H1 (cell line): ENCODE results near the gene GRP. TPM values are rescaled to one million over a fixed set of nuclear protein-coding genes. Genes with fewer than 3 reads are reported as not detected.

Source experiments
- CTCF ChIA-PET: fragments of 300-600 bp; sonication (Branson Sonifier 250); formaldehyde crosslinking; loops from one replicate; lab custom pipeline; 2021; ENCODE audit not compliant: partially characterized antibody; lab: Charles Lee
- POLR2A ChIA-PET: fragments of 300-600 bp; sonication (Branson Sonifier 250); formaldehyde crosslinking; loops from one replicate; lab custom pipeline; 2021; ENCODE audit warnings: inconsistent platforms; ENCODE audit not compliant: partially characterized antibody; lab: Charles Lee
- DNase-seq, 2 experiments: peaks; one replicate each; pipeline versions ENCODE4 v3.0.0 to v3.0.0-alpha.2; 2010 to 2022; ENCODE audit warnings: low spot score in 2 of 2, low read depth in 1 of 2, mixed read lengths in 1 of 2
- FAIRE-seq: peaks from 2 replicates; lab custom pipeline; 2011; peaks lifted over from hg19 to GRCh38; lab: Jason Lieb, UNC
- H2AFZ ChIP-seq: 2 replicates; pipeline ENCODE4 v1.8.1; 2012; ENCODE audit warnings: low read length, inconsistent platforms
- H2AK5ac ChIP-seq: 2 replicates; pipeline ENCODE4 v1.6.1; 2013; ENCODE audit warnings: low read depth, low read length
- H2BK120ac ChIP-seq: replicated peaks from 2 replicates; pipeline ENCODE3; 2013; ENCODE audit warnings: low read depth, low read length, inconsistent platforms
- H2BK12ac ChIP-seq: 2 replicates; pipeline ENCODE4 v1.6.1; 2013; ENCODE audit warnings: low read depth, low read length
- H2BK15ac ChIP-seq: 2 replicates; pipeline ENCODE4 v1.6.1; 2013; ENCODE audit warnings: low read length
- H2BK20ac ChIP-seq: 2 replicates; pipeline ENCODE4 v1.6.1; 2013; ENCODE audit warnings: low read length
- H2BK5ac ChIP-seq: 2 replicates; pipeline ENCODE4 v1.6.1; 2013; ENCODE audit warnings: low read depth, low read length
- H3K14ac ChIP-seq: 2 replicates; pipeline ENCODE4 v1.6.1; 2013; ENCODE audit warnings: inconsistent platforms; ENCODE audit not compliant: insufficient read length
- H3K18ac ChIP-seq: 2 replicates; pipeline ENCODE4 v1.6.1; 2013; ENCODE audit warnings: low read length; ENCODE audit errors: extremely low read depth
- H3K23ac ChIP-seq: 2 replicates; pipeline ENCODE4 v1.6.1; 2013; ENCODE audit warnings: inconsistent platforms; ENCODE audit not compliant: insufficient read length
- H3K23me2 ChIP-seq: 2 replicates; pipeline ENCODE4 v1.6.1; 2013; ENCODE audit warnings: low read depth, low read length
- H3K27ac ChIP-seq: 2 replicates; pipeline ENCODE4 v1.6.1; 2011; ENCODE audit warnings: low read depth, low read length, inconsistent platforms
- H3K27me3 ChIP-seq, 4 experiments: replicated peaks in 1 of 4; 1 replicate in 1 of 4; 2 replicates in 3 of 4; pipeline versions ENCODE4 v1.6.1 to v1.8.1; 2011 to 2013; ENCODE audit warnings: low read length in 3 of 4, mild to moderate bottlenecking in 3 of 4, inconsistent platforms in 2 of 4, mixed read lengths in 2 of 4, moderate library complexity in 1 of 4; ENCODE audit not compliant: control insufficient read depth in 3 of 4, insufficient read depth in 3 of 4; ENCODE audit errors: extremely low read depth in 1 of 4
- H3K36me3 ChIP-seq, 4 experiments: 2 replicates each; pipeline versions ENCODE4 v1.6.1 to v1.8.1; 2011 to 2013; ENCODE audit warnings: mild to moderate bottlenecking in 4 of 4, low read length in 3 of 4, moderate library complexity in 2 of 4, control low read depth in 1 of 4, inconsistent platforms in 1 of 4; ENCODE audit not compliant: insufficient read depth in 4 of 4, control insufficient read depth in 2 of 4
- H3K4ac ChIP-seq: replicated peaks from 2 replicates; pipeline ENCODE3; 2013; ENCODE audit warnings: low read length, low read depth, mixed read lengths, inconsistent platforms; ENCODE audit not compliant: insufficient read length
- H3K4me1 ChIP-seq, 4 experiments: replicated peaks in 1 of 4; 1 replicate in 1 of 4; 2 replicates in 3 of 4; pipeline versions ENCODE4 v1.6.1 to v1.8.1; 2011 to 2013; ENCODE audit warnings: low read length in 3 of 4, inconsistent platforms in 2 of 4, mixed read lengths in 1 of 4; ENCODE audit not compliant: insufficient read depth in 4 of 4, control insufficient read depth in 3 of 4
- H3K4me2 ChIP-seq, 2 experiments: 2 replicates each; pipeline versions ENCODE4 v1.6.1 to v1.8.1; 2011 to 2013; ENCODE audit warnings: low read depth in 2 of 2, low read length in 2 of 2, control low read depth in 1 of 2, inconsistent platforms in 1 of 2, mild to moderate bottlenecking in 1 of 2; ENCODE audit not compliant: insufficient read depth in 1 of 2
- H3K4me3 ChIP-seq, 4 experiments: fragments of 200-600, 300-600 bp in 1 of 4; sonication (generic), shearing (Covaris generic), sonication (Bioruptor Twin) in 1 of 4; 2 replicates each; pipeline versions ENCODE4 v1.5.1 to v1.8.1; 2011 to 2016; ENCODE audit warnings: low read length in 4 of 4, low read depth in 3 of 4, control low read depth in 2 of 4, inconsistent platforms in 2 of 4, mild to moderate bottlenecking in 2 of 4, mixed read lengths in 1 of 4, moderate library complexity in 1 of 4; ENCODE audit not compliant: insufficient read depth in 2 of 4; ENCODE audit errors: extremely low read depth in 1 of 4
- H3K56ac ChIP-seq: replicated peaks from 2 replicates; pipeline ENCODE3; 2013; ENCODE audit warnings: low read depth, mild to moderate bottlenecking, mixed read lengths, low read length, inconsistent platforms; ENCODE audit not compliant: insufficient read length
- H3K79me1 ChIP-seq: 2 replicates; pipeline ENCODE4 v1.6.1; 2013; ENCODE audit warnings: low read depth, low read length, control low read depth
- H3K79me2 ChIP-seq, 2 experiments: 2 replicates each; pipeline versions ENCODE4 v1.6.1 to v1.8.1; 2012 to 2013; ENCODE audit warnings: low read length in 2 of 2, mild to moderate bottlenecking in 2 of 2, inconsistent platforms in 1 of 2; ENCODE audit not compliant: insufficient read depth in 2 of 2, control insufficient read depth in 1 of 2
- H3K9ac ChIP-seq, 4 experiments: replicated peaks in 1 of 4; 1 replicate in 1 of 4; 2 replicates in 3 of 4; pipeline versions ENCODE4 v1.6.1 to v1.8.1; 2011 to 2013; ENCODE audit warnings: low read depth in 3 of 4, low read length in 3 of 4, control low read depth in 2 of 4, mild to moderate bottlenecking in 2 of 4, moderate library complexity in 2 of 4, inconsistent platforms in 1 of 4; ENCODE audit errors: extremely low read depth in 1 of 4
- H3K9me3 ChIP-seq, 2 experiments: 2 replicates each; pipeline versions ENCODE4 v1.6.1 to v1.8.1; 2012 to 2013; ENCODE audit warnings: mild to moderate bottlenecking in 2 of 2, moderate library complexity in 2 of 2, control low read depth in 1 of 2, inconsistent platforms in 1 of 2, low read depth in 1 of 2, low read length in 1 of 2, mixed read lengths in 1 of 2; ENCODE audit not compliant: insufficient read depth in 2 of 2
- H4K20me1 ChIP-seq, 2 experiments: replicated peaks in 1 of 2; 2 replicates each; pipeline versions ENCODE3 to v1.8.1; 2011 to 2013; ENCODE audit warnings: inconsistent platforms in 2 of 2, low read length in 2 of 2, mild to moderate bottlenecking in 1 of 2; ENCODE audit not compliant: insufficient read depth in 2 of 2, control insufficient read depth in 1 of 2
- H4K5ac ChIP-seq: 2 replicates; pipeline ENCODE4 v1.6.1; 2013; ENCODE audit warnings: low read length, low read depth, mixed read lengths, inconsistent platforms; ENCODE audit not compliant: insufficient read length
- H4K8ac ChIP-seq: 2 replicates; pipeline ENCODE4 v1.8.0; 2013; ENCODE audit warnings: mild to moderate bottlenecking, moderate library complexity, low read length, inconsistent platforms; ENCODE audit not compliant: insufficient read depth; ENCODE audit errors: extremely low read depth
- H4K91ac ChIP-seq: replicated peaks from 2 replicates; pipeline ENCODE3; 2013; ENCODE audit warnings: low read length, mixed read lengths, inconsistent platforms; ENCODE audit not compliant: insufficient read length
- CHD1 ChIP-seq: IDR thresholded peaks from 2 replicates; pipeline ENCODE4 v1.6.1; 2012; ENCODE audit warnings: low read depth, low read length, improper control_type of control experiment
- CTBP2 ChIP-seq: IDR thresholded peaks from 2 replicates; pipeline ENCODE4 v1.7.0; 2011; ENCODE audit warnings: borderline replicate concordance, mild to moderate bottlenecking, moderate library complexity, mixed read lengths, low read length; ENCODE audit not compliant: insufficient read depth, insufficient read length
- EGR1 ChIP-seq: IDR thresholded peaks from 2 replicates; pipeline ENCODE4 v1.6.1; 2011; ENCODE audit warnings: low read depth, low read length, borderline replicate concordance
- GABPA ChIP-seq: IDR thresholded peaks from 2 replicates; pipeline ENCODE4 v1.6.1; 2011; ENCODE audit warnings: mild to moderate bottlenecking, low read length, moderate library complexity, borderline replicate concordance; ENCODE audit not compliant: insufficient read depth
- KDM5A ChIP-seq: fragments of 200-600 bp; IDR thresholded peaks from 2 replicates; pipeline ENCODE4 v1.7.1; 2012; ENCODE audit warnings: mild to moderate bottlenecking, low read length, inconsistent platforms, mixed read lengths
- NRF1 ChIP-seq: IDR thresholded peaks from 2 replicates; pipeline ENCODE4 v1.6.1; 2011; ENCODE audit warnings: mild to moderate bottlenecking, low read depth, low read length, improper control_type of control experiment
- POLR2AphosphoS5 ChIP-seq: IDR thresholded peaks from 2 replicates; pipeline ENCODE4 v1.6.1; 2011; ENCODE audit warnings: low read depth, low read length
- SAP30 ChIP-seq: fragments of 300-600 bp; sonication (generic); IDR thresholded peaks from 2 replicates; pipeline ENCODE4 v1.7.1; 2012; ENCODE audit warnings: low read length, moderate library complexity, mild to moderate bottlenecking, inconsistent platforms; ENCODE audit not compliant: insufficient read depth, insufficient replicate concordance
- WGBS, 2 experiments: shearing (Covaris generic) in 1 of 2; methylation state at CpG; one replicate each; pipeline versions ENCODE4 v1.1.6 to v1.1.7; 2013 to 2015; ENCODE audit warnings: low lambda C conversion rate in 2 of 2, mixed read lengths in 2 of 2, inconsistent platforms in 1 of 2, low coverage in 1 of 2, missing lambda C conversion rate in 1 of 2; ENCODE audit not compliant: insufficient replicate concordance in 2 of 2, insufficient coverage in 1 of 2, insufficient read length in 1 of 2; ENCODE audit errors: extremely low coverage in 1 of 2, missing lambda C conversion rate in 1 of 2; 5-methylcytosine and 5-hydroxymethylcytosine counted together
- polyA plus RNA-seq, 7 experiments: library from polyadenylated mRNA; depleted of rRNA in 3 of 7; stranded (reverse) in 5 of 7; unstranded in 2 of 7; fragments of >200 nt in 5 of 7; fragments of 200-250 nt in 2 of 7; gene quantifications; 1 replicate in 5 of 7; 2 replicates in 1 of 7; 4 replicates in 1 of 7; pipeline versions ENCODE4 v1.2.1 to v1.2.3, GENCODE V29; 2011 to 2013; ENCODE audit warnings: missing spikeins in 2 of 7, mixed read lengths in 2 of 7
- total RNA-seq: library from RNA; stranded (reverse); fragmentation: NEBNext Ultra II Directional; extraction: Animal tissue kit (Norgen Biotek cat#: 25700); gene quantifications from 2 replicates; pipeline ENCODE4 v1.2.1, GENCODE V29; 2021
- TF ChIP-seq, protein P1 (sequence below): IDR thresholded peaks from 2 replicates; pipeline ENCODE4 v1.6.1; 2012; ENCODE audit warnings: inconsistent platforms
- TF ChIP-seq, protein P2 (sequence below), 3 experiments: IDR thresholded peaks; 1 replicate in 2 of 3; 2 replicates in 1 of 3; pipeline versions ENCODE4 v1.5.1 to v1.6.1; 2011; ENCODE audit warnings: low read length in 3 of 3, mild to moderate bottlenecking in 3 of 3, inconsistent platforms in 2 of 3, low read depth in 1 of 3, moderate library complexity in 1 of 3; ENCODE audit not compliant: insufficient read depth in 1 of 3; ENCODE audit errors: control extremely low read depth in 1 of 3

GRP gene
- total and polyA plus RNA-seq, 2 of the 8 experiments (the other 6 are each of a cell fraction or from before 2014, with no cell fraction given) = not detected

DNA sequence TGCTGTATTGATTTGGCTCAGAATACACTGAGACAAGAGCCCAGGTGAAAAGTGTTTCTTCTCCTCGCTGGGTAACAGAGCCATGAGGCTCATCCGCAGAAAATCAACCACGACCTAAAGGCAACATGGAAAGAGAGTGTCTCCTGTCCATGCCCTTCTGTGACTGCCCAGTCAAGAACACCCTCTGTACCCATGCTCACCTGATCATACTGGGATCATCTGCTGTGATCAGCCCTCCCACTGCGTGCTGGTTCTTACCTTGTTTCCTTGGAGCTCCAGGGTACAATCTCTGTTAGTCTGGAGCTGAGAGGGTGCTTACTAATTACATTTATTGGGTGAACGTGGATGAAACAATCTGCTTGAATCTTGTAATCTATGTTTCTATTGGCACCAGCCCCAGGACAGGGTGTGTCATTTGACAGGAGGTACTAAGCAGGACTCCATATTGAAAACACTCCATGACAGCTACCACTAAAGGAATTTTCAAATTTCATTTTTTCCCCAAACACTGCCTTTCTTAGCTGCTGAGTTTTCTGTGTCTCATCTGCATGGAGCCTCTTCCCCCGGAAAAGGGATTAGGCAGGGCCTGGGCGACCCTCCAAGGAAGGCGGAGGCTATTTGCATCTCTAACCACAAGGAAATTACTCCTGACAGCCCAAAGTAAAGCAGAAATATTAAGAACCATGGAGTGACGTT is 39.7 kb upstream of the GRP start:
- H2BK20ac ChIP-seq = no peak overlapping the region
- H3K27me3 ChIP-seq = no peaks in the 10 kb centered on the region
- H3K4me2 ChIP-seq = no peak overlapping the region
- no peaks in the 10 kb centered on the region for H3K79me1 ChIP-seq
- no peak overlapping the region for H3K4ac ChIP-seq
- no peaks in the 10 kb centered on the region for H3K9me3 ChIP-seq
- no peak overlapping the region for H3K14ac ChIP-seq
- peak overlapping the region; percentile 27; the same call in 1 of the 2 replicates for H2AFZ ChIP-seq
- DNase-seq (no peak), FAIRE-seq (no peak)
- no peak overlapping the region for H4K91ac ChIP-seq
- H3K56ac ChIP-seq = no peak overlapping the region
- H3K9ac ChIP-seq = no peak overlapping the region
- no peak overlapping the region for H2BK15ac ChIP-seq
- no peak overlapping the region for H2BK12ac ChIP-seq
- H3K4me1 ChIP-seq = no peaks in the 10 kb centered on the region
- ChIA-PET POLR2A (interaction anchor here (2.0 kb wide), 1 partner anchor 16 kb away, joined by 5 read pairs; no protein-coding TSS in a partner anchor), CTCF (interaction anchor here (0.7 kb wide), 1 partner anchor 9 kb away, joined by 3 read pairs; no protein-coding TSS in a partner anchor)
- no peak overlapping the region for H3K18ac ChIP-seq
- H3K27ac ChIP-seq = no peak overlapping the region
- H2BK120ac ChIP-seq = no peak overlapping the region
- no peak overlapping the region for H4K5ac ChIP-seq
- no peaks in the 10 kb centered on the region for H4K20me1 ChIP-seq
- H3K23ac ChIP-seq = no peak overlapping the region
- no peak overlapping the region for H4K8ac ChIP-seq
- no peaks in the 10 kb centered on the region for H3K23me2 ChIP-seq
- H2AK5ac ChIP-seq = no peak overlapping the region
- H2BK5ac ChIP-seq = no peak overlapping the region
- WGBS, 2 experiments = 93% methylated on average over 9 of the region's 9 CpGs; no CpG with 5 or more reads in 1 of the 2 experiments
- no peaks in the 10 kb centered on the region for H3K36me3 ChIP-seq
- no peaks in the 10 kb centered on the region for H3K79me2 ChIP-seq
- no peak overlapping the region for H3K4me3 ChIP-seq
- TF ChIP-seq CTBP2 = no peak
- no peak for TF ChIP-seq POLR2AphosphoS5
- TF ChIP-seq, protein P1, sequence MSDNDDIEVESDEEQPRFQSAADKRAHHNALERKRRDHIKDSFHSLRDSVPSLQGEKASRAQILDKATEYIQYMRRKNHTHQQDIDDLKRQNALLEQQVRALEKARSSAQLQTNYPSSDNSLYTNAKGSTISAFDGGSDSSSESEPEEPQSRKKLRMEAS = no peak
- no peak for TF ChIP-seq CHD1
- no peak for TF ChIP-seq KDM5A
- no peak for TF ChIP-seq EGR1
- no peak for TF ChIP-seq NRF1
- TF ChIP-seq GABPA = no peak
- TF ChIP-seq, protein P2, sequence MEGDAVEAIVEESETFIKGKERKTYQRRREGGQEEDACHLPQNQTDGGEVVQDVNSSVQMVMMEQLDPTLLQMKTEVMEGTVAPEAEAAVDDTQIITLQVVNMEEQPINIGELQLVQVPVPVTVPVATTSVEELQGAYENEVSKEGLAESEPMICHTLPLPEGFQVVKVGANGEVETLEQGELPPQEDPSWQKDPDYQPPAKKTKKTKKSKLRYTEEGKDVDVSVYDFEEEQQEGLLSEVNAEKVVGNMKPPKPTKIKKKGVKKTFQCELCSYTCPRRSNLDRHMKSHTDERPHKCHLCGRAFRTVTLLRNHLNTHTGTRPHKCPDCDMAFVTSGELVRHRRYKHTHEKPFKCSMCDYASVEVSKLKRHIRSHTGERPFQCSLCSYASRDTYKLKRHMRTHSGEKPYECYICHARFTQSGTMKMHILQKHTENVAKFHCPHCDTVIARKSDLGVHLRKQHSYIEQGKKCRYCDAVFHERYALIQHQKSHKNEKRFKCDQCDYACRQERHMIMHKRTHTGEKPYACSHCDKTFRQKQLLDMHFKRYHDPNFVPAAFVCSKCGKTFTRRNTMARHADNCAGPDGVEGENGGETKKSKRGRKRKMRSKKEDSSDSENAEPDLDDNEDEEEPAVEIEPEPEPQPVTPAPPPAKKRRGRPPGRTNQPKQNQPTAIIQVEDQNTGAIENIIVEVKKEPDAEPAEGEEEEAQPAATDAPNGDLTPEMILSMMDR (IDR thresholded peaks at IDR 0.05; ENCODE audit: control extremely low read depth in 1 of 3, insufficient read depth in 1 of 3, low read depth in 1 of 3, low read length in 3 of 3) = no peak
- no peak for TF ChIP-seq SAP30
